SIG-M5 (cell line): ENCODE measurements around the gene PCBD2.

ENCODE experiments used
- DNase-seq: peaks from one replicate; lab custom pipeline; 2025; lab: John Stamatoyannopoulos, UW

The PCBD2 gene

GRCh38 chr5:135007749-135008363 is 102.9 kb downstream of the PCBD2 start:
- DNase-seq = no peak

GRCh38 chr5:135008556-135008955 is 103.6 kb downstream of the PCBD2 start:
- no peak for DNase-seq

GRCh38 chr5:135008981-135009735 is 104.2 kb downstream of the PCBD2 start:
- no peak for DNase-seq

- no peak for DNase-seq
These were observed 105.0 kb downstream of the PCBD2 start for GRCh38 chr5:135009736-135010501.

GRCh38 chr5:135010502-135011354 is 105.8 kb downstream of the PCBD2 start:
- no peak for DNase-seq

- DNase-seq = no peak
These were observed 106.6 kb downstream of the PCBD2 start for GRCh38 chr5:135011355-135012032.

- DNase-seq = no peak
These were observed 107.2 kb downstream of the PCBD2 start for GRCh38 chr5:135012033-135012588.
